H9 (cell line): ENCODE measurements around the gene TMED10. TPM values are rescaled to one million over a fixed set of nuclear protein-coding genes. Genes with fewer than 3 reads are reported as not detected.

Experiments
- DNase-seq: peaks from one replicate; pipeline ENCODE4 v3.0.0-alpha.2; 2017
- H2AFZ ChIP-seq: one replicate; pipeline ENCODE4 v1.6.1; 2013; ENCODE audit warnings: mild to moderate bottlenecking, low read length, control low read depth, moderate library complexity
- H2AK5ac ChIP-seq: 2 replicates; pipeline ENCODE4 v1.6.1; 2013; ENCODE audit warnings: low read length, control low read depth, mixed read lengths; ENCODE audit not compliant: insufficient read length
- H2BK120ac ChIP-seq: one replicate; pipeline ENCODE4 v1.6.1; 2013; ENCODE audit warnings: low read depth, mild to moderate bottlenecking, low read length, control low read depth, inconsistent platforms; ENCODE audit not compliant: poor library complexity, severe bottlenecking
- H2BK12ac ChIP-seq: 2 replicates; pipeline ENCODE4 v1.6.1; 2013; ENCODE audit warnings: low read length, control low read depth, mixed read lengths, low read depth; ENCODE audit not compliant: insufficient read length
- H2BK15ac ChIP-seq: 2 replicates; pipeline ENCODE4 v1.6.1; 2013; ENCODE audit warnings: low read depth, low read length, control low read depth
- H2BK20ac ChIP-seq: one replicate; pipeline ENCODE4 v1.6.1; 2013; ENCODE audit warnings: low read depth, mild to moderate bottlenecking, low read length, control low read depth, inconsistent platforms; ENCODE audit not compliant: poor library complexity, severe bottlenecking
- H2BK5ac ChIP-seq: 2 replicates; pipeline ENCODE4 v1.6.1; 2013; ENCODE audit warnings: low read length, control low read depth, mixed read lengths; ENCODE audit not compliant: insufficient read length
- H3K14ac ChIP-seq: 2 replicates; pipeline ENCODE4 v1.6.1; 2013; ENCODE audit warnings: low read length, control low read depth; ENCODE audit not compliant: insufficient read depth
- H3K18ac ChIP-seq: 2 replicates; pipeline ENCODE4 v1.6.1; 2013; ENCODE audit warnings: low read depth, mild to moderate bottlenecking, mixed read lengths, low read length, control low read depth; ENCODE audit not compliant: insufficient read length
- H3K23ac ChIP-seq: 2 replicates; pipeline ENCODE4 v1.6.1; 2013; ENCODE audit warnings: low read length, control low read depth, mixed read lengths, low read depth; ENCODE audit not compliant: insufficient read length
- H3K23me2 ChIP-seq: 2 replicates; pipeline ENCODE4 v1.6.1; 2013; ENCODE audit warnings: low read depth, mild to moderate bottlenecking, mixed read lengths, low read length, control low read depth; ENCODE audit not compliant: insufficient read length, poor library complexity, severe bottlenecking
- H3K27ac ChIP-seq: 2 replicates; pipeline ENCODE4 v1.5.1; 2013; ENCODE audit warnings: low read length, control low read depth, mixed read lengths, low read depth; ENCODE audit not compliant: insufficient read length
- H3K27me3 ChIP-seq: 2 replicates; pipeline ENCODE4 v1.6.1; 2013; ENCODE audit warnings: low read length, control low read depth, inconsistent platforms; ENCODE audit not compliant: insufficient read depth
- H3K4ac ChIP-seq: 2 replicates; pipeline ENCODE4 v1.6.1; 2013; ENCODE audit warnings: low read depth, mild to moderate bottlenecking, control low read depth, inconsistent platforms, low read length, moderate library complexity
- H3K4me1 ChIP-seq: 2 replicates; pipeline ENCODE4 v1.6.1; 2013; ENCODE audit warnings: low read length, control low read depth, inconsistent platforms; ENCODE audit not compliant: insufficient read depth
- H3K4me2 ChIP-seq: 2 replicates; pipeline ENCODE4 v1.6.1; 2013; ENCODE audit warnings: low read length, control low read depth, mixed read lengths; ENCODE audit not compliant: insufficient read length, insufficient read depth
- H3K56ac ChIP-seq: 2 replicates; pipeline ENCODE4 v1.6.1; 2013; ENCODE audit warnings: low read depth, mild to moderate bottlenecking, mixed read lengths, low read length, control low read depth; ENCODE audit not compliant: insufficient read length
- H3K79me1 ChIP-seq: 2 replicates; pipeline ENCODE4 v1.6.1; 2013; ENCODE audit warnings: low read depth, mild to moderate bottlenecking, moderate library complexity, low read length, control low read depth, inconsistent platforms; ENCODE audit not compliant: insufficient read depth, poor library complexity, severe bottlenecking
- H3K79me2 ChIP-seq: 2 replicates; pipeline ENCODE4 v1.6.1; 2013; ENCODE audit warnings: low read length, control low read depth, inconsistent platforms; ENCODE audit not compliant: insufficient read depth
- H3K9ac ChIP-seq: 2 replicates; pipeline ENCODE4 v1.6.1; 2013; ENCODE audit warnings: low read length, control low read depth, mixed read lengths; ENCODE audit not compliant: insufficient read length; ENCODE audit errors: extremely low read depth
- H3K9me3 ChIP-seq: one replicate; pipeline ENCODE4 v1.6.1; 2013; ENCODE audit warnings: low read depth, low read length, inconsistent platforms; ENCODE audit not compliant: control insufficient read depth
- H3T11ph ChIP-seq: one replicate; pipeline ENCODE4 v1.6.1; 2013; ENCODE audit warnings: mild to moderate bottlenecking, low read length, control low read depth, inconsistent platforms
- H4K20me1 ChIP-seq: one replicate; pipeline ENCODE4 v1.6.1; 2013; ENCODE audit not compliant: control insufficient read depth, insufficient read length, insufficient read depth
- H4K5ac ChIP-seq: 2 replicates; pipeline ENCODE4 v1.6.1; 2013; ENCODE audit warnings: low read depth, mild to moderate bottlenecking, mixed read lengths, low read length, control low read depth; ENCODE audit not compliant: insufficient read length
- H4K8ac ChIP-seq: replicated peaks from 2 replicates; pipeline ENCODE4 v1.6.1; 2013; ENCODE audit warnings: low read length, control low read depth, mixed read lengths, low read depth; ENCODE audit not compliant: insufficient read length
- H4K91ac ChIP-seq: 2 replicates; pipeline ENCODE4 v1.6.1; 2013; ENCODE audit warnings: low read depth, mild to moderate bottlenecking, moderate library complexity, mixed read lengths, low read length, control low read depth; ENCODE audit not compliant: insufficient read length
- H3K27ac Mint-ChIP-seq, 3 experiments: 2 replicates in 2 of 3; 3 replicates in 1 of 3; pipeline ENCODE4 v1.8.0; 2020 to 2021; ENCODE audit warnings: mixed read lengths in 3 of 3, mild to moderate bottlenecking in 1 of 3, moderate library complexity in 1 of 3
- H3K27me3 Mint-ChIP-seq: 2 replicates; pipeline ENCODE4 v1.8.0; 2021; ENCODE audit warnings: low read depth, mild to moderate bottlenecking, moderate library complexity, mixed read lengths
- H3K36me3 Mint-ChIP-seq, 3 experiments: 2 replicates in 2 of 3; 3 replicates in 1 of 3; pipeline ENCODE4 v1.8.0; 2020 to 2021; ENCODE audit warnings: low read depth in 3 of 3, mixed read lengths in 3 of 3; ENCODE audit not compliant: insufficient read depth in 1 of 3
- H3K4me1 Mint-ChIP-seq, 2 experiments: 2 replicates each; pipeline ENCODE4 v1.8.0; 2020; ENCODE audit warnings: mixed read lengths in 2 of 2
- H3K4me3 Mint-ChIP-seq, 2 experiments: 2 replicates in 1 of 2; 3 replicates in 1 of 2; pipeline ENCODE4 v1.8.0; 2020 to 2021; ENCODE audit warnings: mild to moderate bottlenecking in 2 of 2, mixed read lengths in 2 of 2, moderate library complexity in 1 of 2
- H3K9me3 Mint-ChIP-seq, 2 experiments: 2 replicates in 1 of 2; 3 replicates in 1 of 2; pipeline ENCODE4 v1.8.0; 2020; ENCODE audit warnings: mild to moderate bottlenecking in 2 of 2, mixed read lengths in 2 of 2, moderate library complexity in 1 of 2
- CTCF ChIP-seq: fragments of 200-600 bp; sonication (generic); conservative IDR thresholded peaks from 3 replicates; pipeline ENCODE4 v1.8.0; 2021; ENCODE audit warnings: antibody characterized with exemption, mild to moderate bottlenecking
- WGBS: extraction: QIAGEN DNeasy Blood & Tissue Kit; methylation state at CpG from one replicate; pipeline ENCODE4 v1.1.7; 2013; ENCODE audit warnings: missing lambda C conversion rate, low lambda C conversion rate, mixed read lengths; ENCODE audit not compliant: insufficient read length; ENCODE audit errors: extremely low coverage; 5-methylcytosine and 5-hydroxymethylcytosine counted together
- total RNA-seq: library from RNA; stranded (reverse); gene quantifications from 2 replicates; pipeline ENCODE4 v1.2.1, GENCODE V29; 2021

The TMED10 gene
- total RNA-seq, 1 experiment from 2014 or later = 176 TPM

GRCh38 chr14:75107186-75107585 lies 69.2 kb downstream of the TMED10 start:
- no peaks in the 10 kb centered on the region for H3K9me3 ChIP-seq
- no peak overlapping the region for H3K27ac ChIP-seq
- Mint-ChIP-seq H3K4me1 (no peaks in the 10 kb centered on the region), H3K36me3 (peaks cover 22 to 82% (median 79%) of the 10 kb centered on the region in 3 experiments; a peak in 6 of 7 replicates), H3K27ac (no peak overlapping the region), H3K9me3 (no peaks in the 10 kb centered on the region), H3K4me3 (no peak overlapping the region), H3K27me3 (no peaks in the 10 kb centered on the region)
- H3K79me2 ChIP-seq = no peaks in the 10 kb centered on the region
- no peaks in the 10 kb centered on the region for H4K20me1 ChIP-seq
- no peak overlapping the region for H2BK20ac ChIP-seq
- no peak overlapping the region for H2BK120ac ChIP-seq
- no peak for DNase-seq
- no peak overlapping the region for H2BK15ac ChIP-seq
- H4K5ac ChIP-seq = no peak overlapping the region
- no CpG with 5 or more reads among the region's 3 CpGs for WGBS
- H2AK5ac ChIP-seq = no peak overlapping the region
- no peaks in the 10 kb centered on the region for H3K4me1 ChIP-seq
- no peaks in the 10 kb centered on the region for H3K79me1 ChIP-seq
- H4K91ac ChIP-seq = no peak overlapping the region
- no peak overlapping the region for H3K4ac ChIP-seq
- H2AFZ ChIP-seq = no peak overlapping the region
- H2BK12ac ChIP-seq = no peak overlapping the region
- H3T11ph ChIP-seq = no peak overlapping the region
- TF ChIP-seq CTCF = no peak
- H3K4me2 ChIP-seq = no peak overlapping the region
- H3K9ac ChIP-seq = no peak overlapping the region
- H4K8ac ChIP-seq = no peak overlapping the region
- no peak overlapping the region for H3K14ac ChIP-seq
- H3K27me3 ChIP-seq = no peaks in the 10 kb centered on the region
- no peaks in the 10 kb centered on the region for H3K23me2 ChIP-seq
- no peak overlapping the region for H3K56ac ChIP-seq
- no peak overlapping the region for H3K18ac ChIP-seq
- H2BK5ac ChIP-seq = no peak overlapping the region
- no peak overlapping the region for H3K23ac ChIP-seq
